HCT116 (cell line): ENCODE data around the gene EVX1. TPM values are rescaled to one million over a fixed set of nuclear protein-coding genes. Genes with fewer than 3 reads are reported as not detected.

Source experiments
- ATAC-seq: fragments of 200-7000 bp; cut with Tn5 transposase; 2 replicates; pipeline ENCODE4 v1.9.1; 2020; ENCODE audit warnings: mild to moderate bottlenecking, moderate library complexity
- BruUV-seq: library from RNA; stranded (reverse); fragments of 400-500 nt; replicated peaks from 2 replicates; lab custom pipeline; 2021; lab: Mats Ljungman, UMichigan
- CTCF ChIA-PET: fragments of 300-600 bp; sonication (Branson Sonifier 250); formaldehyde crosslinking; loops from one replicate; lab custom pipeline; 2021; ENCODE audit warnings: antibody characterized with exemption; lab: Charles Lee
- POLR2A ChIA-PET: fragments of 300-600, 350-600 bp; sonication (Branson Sonifier 250); formaldehyde crosslinking; loops from one replicate; lab custom pipeline; 2021; ENCODE audit warnings: antibody characterized with exemption; lab: Charles Lee
- RAD21 ChIA-PET, 2 experiments: fragments of 300-600 bp; sonication (Branson Sonifier 250); formaldehyde crosslinking; loops; one replicate each; lab custom pipeline; 2023; ENCODE audit warnings: low total read pairs in 2 of 2; ENCODE audit not compliant: uncharacterized antibody in 2 of 2, unreplicated experiment in 2 of 2, low non-redundant PET in 1 of 2; lab: Charles Lee
- DNase-seq: peaks from one replicate; pipeline ENCODE4 v3.0.0-alpha.2; 2010; ENCODE audit warnings: low read depth, low spot score
- H2AFZ ChIP-seq: fragments of 200-600 bp; shearing (Covaris generic), sonication (generic); 2 replicates; pipeline ENCODE4 v1.6.1; 2017; ENCODE audit warnings: low read depth, mixed run types, mixed read lengths, antibody characterized with exemption, low read length; ENCODE audit not compliant: poor library complexity, severe bottlenecking
- H3K27ac ChIP-seq: 2 replicates; pipeline ENCODE4 v1.5.1; 2012; ENCODE audit warnings: low read depth, low read length
- H3K27me3 ChIP-seq: fragments of 200-600 bp; sonication (generic); 2 replicates; pipeline ENCODE4 v1.6.1; 2016; ENCODE audit warnings: mixed run types, low read length, mixed read lengths; ENCODE audit not compliant: insufficient read depth
- H3K36me3 ChIP-seq, 2 experiments: fragments of 200-500 bp in 1 of 2; fragments of 200-600 bp in 1 of 2; sonication (Bioruptor generic) in 1 of 2; sonication (generic) in 1 of 2; 2 replicates each; pipeline versions ENCODE4 v1.5.1 to v1.6.1; 2014 to 2016; ENCODE audit warnings: low read length in 2 of 2, inconsistent platforms in 1 of 2, mixed read lengths in 1 of 2, mixed run types in 1 of 2; ENCODE audit not compliant: insufficient read depth in 2 of 2, control insufficient read depth in 1 of 2
- H3K4me1 ChIP-seq, 2 experiments: fragments of 200-600 bp in 1 of 2; sonication (generic) in 1 of 2; 2 replicates each; pipeline versions ENCODE4 v1.5.1 to v1.6.1; 2012 to 2017; ENCODE audit warnings: low read length in 2 of 2, inconsistent platforms in 1 of 2, mild to moderate bottlenecking in 1 of 2, mixed read lengths in 1 of 2, mixed run types in 1 of 2, moderate library complexity in 1 of 2; ENCODE audit not compliant: insufficient read depth in 2 of 2, control insufficient read depth in 1 of 2
- H3K4me2 ChIP-seq: fragments of 200-600 bp; sonication (generic); 2 replicates; pipeline ENCODE4 v1.6.1; 2017; ENCODE audit warnings: mixed run types, low read length, mixed read lengths
- H3K4me3 ChIP-seq, 2 experiments: fragments of 200-600 bp in 1 of 2; sonication (generic) in 1 of 2; replicated peaks in 1 of 2; 2 replicates each; pipeline ENCODE4 v1.5.1; 2011 to 2016; ENCODE audit warnings: low read length in 2 of 2, control low read depth in 1 of 2, low read depth in 1 of 2, mild to moderate bottlenecking in 1 of 2, mixed read lengths in 1 of 2, mixed run types in 1 of 2
- H3K79me2 ChIP-seq: fragments of 200-600 bp; sonication (generic); 2 replicates; pipeline ENCODE4 v1.6.1; 2017; ENCODE audit warnings: mild to moderate bottlenecking, mixed run types, low read length, moderate library complexity, mixed read lengths; ENCODE audit not compliant: insufficient read depth
- H3K9ac ChIP-seq: fragments of 200-600 bp; sonication (generic); 2 replicates; pipeline ENCODE4 v1.6.1; 2016; ENCODE audit warnings: low read length, mixed read lengths
- H3K9me2 ChIP-seq: fragments of 200-600 bp; sonication (generic), shearing (Covaris generic); 2 replicates; pipeline ENCODE4 v1.6.1; 2017; ENCODE audit warnings: mixed run types, mild to moderate bottlenecking, moderate library complexity; ENCODE audit not compliant: insufficient read depth
- H3K9me3 ChIP-seq, 2 experiments: fragments of 200-500 bp in 1 of 2; fragments of 200-600 bp in 1 of 2; sonication (Bioruptor generic) in 1 of 2; sonication (generic) in 1 of 2; 2 replicates each; pipeline ENCODE4 v1.6.1; 2014 to 2017; ENCODE audit warnings: low read length in 2 of 2, mixed read lengths in 2 of 2, inconsistent platforms in 1 of 2, low read depth in 1 of 2, mild to moderate bottlenecking in 1 of 2, mixed run types in 1 of 2, moderate library complexity in 1 of 2; ENCODE audit not compliant: control insufficient read depth in 1 of 2, insufficient read depth in 1 of 2
- H4K20me1 ChIP-seq: fragments of 200-600 bp; sonication (generic), shearing (Covaris generic); 2 replicates; pipeline ENCODE4 v1.6.1; 2017; ENCODE audit warnings: mixed run types, mild to moderate bottlenecking, moderate library complexity; ENCODE audit not compliant: insufficient read depth
- CEBPB ChIP-seq: IDR thresholded peaks from 2 replicates; pipeline ENCODE4 v1.6.1; 2012; ENCODE audit warnings: low read depth
- YY1 ChIP-seq: IDR thresholded peaks from 2 replicates; pipeline ENCODE4 v1.6.1; 2011; ENCODE audit warnings: low read length, low read depth, moderate library complexity, mild to moderate bottlenecking; ENCODE audit not compliant: insufficient replicate concordance; ENCODE audit errors: extremely low read depth
- intact Hi-C: fragments of 100-400 bp; cut with micrococcal nuclease; formaldehyde crosslinking; loops from 2 replicates; pipeline ENCODE4 v1.10.0; 2022
- total RNA-seq: library from RNA; stranded (reverse); gene quantifications from one replicate; pipeline ENCODE4 v1.2.1, GENCODE V29; 2021; ENCODE audit not compliant: unreplicated experiment
- TF ChIP-seq, protein P1 (sequence below): IDR thresholded peaks from 2 replicates; pipeline ENCODE4 v1.6.1; 2012

Gene EVX1
- total RNA-seq, 1 experiment from 2014 or later = 0.25 TPM

DNA sequence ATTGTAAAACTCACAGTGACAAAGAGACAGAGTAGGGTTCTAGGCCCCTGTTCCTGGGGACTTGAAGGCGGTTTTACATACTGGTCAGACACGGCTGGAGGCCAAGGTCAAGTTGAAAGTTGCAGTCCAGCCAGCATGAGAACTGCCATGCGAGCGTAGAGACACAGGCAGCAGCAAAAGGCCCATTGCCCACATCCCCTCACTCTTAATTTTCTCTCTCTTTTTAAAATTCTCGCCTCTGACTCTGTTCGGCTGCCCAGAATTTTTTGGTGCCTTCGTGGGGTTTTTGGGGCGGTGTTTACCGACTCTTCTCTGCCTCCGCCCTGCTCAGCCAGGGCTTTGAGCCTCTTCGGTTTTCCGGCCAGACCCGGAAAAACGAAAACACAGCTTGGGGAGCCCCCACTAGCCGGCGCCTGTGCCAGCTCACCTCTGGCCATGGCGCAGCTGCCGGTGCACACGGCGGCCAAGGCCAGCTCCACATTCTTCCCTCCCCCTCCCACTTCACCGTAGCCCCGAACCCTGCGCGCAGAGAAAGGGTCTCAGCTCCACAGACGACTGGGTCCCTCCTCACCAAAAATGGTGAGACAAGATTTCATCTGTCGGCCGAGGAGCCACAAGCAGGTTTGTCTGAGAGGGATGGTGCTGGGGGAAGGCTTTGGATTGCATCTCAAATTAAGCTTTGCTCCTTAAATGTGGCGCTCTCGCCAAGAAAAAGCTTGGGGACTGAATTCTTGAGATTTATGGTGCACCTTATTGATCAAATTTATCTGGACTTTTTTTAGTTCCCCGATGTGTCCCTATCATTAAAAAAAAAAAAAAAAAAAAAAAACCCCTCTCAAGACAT is 40.4 kb upstream of the EVX1 start:
- H3K9me3 ChIP-seq = no peaks in the 10 kb centered on the region
- no peak for ATAC-seq
- H2AFZ ChIP-seq = no peak overlapping the region
- intact Hi-C loops = no loop called here
- no peak overlapping the region for H3K4me2 ChIP-seq
- CTCF ChIA-PET = no interaction called here
- TF ChIP-seq YY1 = no peak
- TF ChIP-seq, all 23 proteins: peak for 0
- Histone ChIP-seq H4K20me1 (no peaks in the 10 kb centered on the region), H3K79me2 (no peaks in the 10 kb centered on the region), H3K36me3 (no peaks in the 10 kb centered on the region), H3K4me1 (peaks cover 0 to 24% of the 10 kb centered on the region in 2 experiments; a peak in 3 of 4 replicates), H3K27ac (no peak overlapping the region), H3K9ac (no peak overlapping the region), H3K9me2 (no peaks in the 10 kb centered on the region), H3K4me3 (no peak overlapping the region), H3K27me3 (no peaks in the 10 kb centered on the region)
- DNase-seq = no peak
- RAD21 ChIA-PET = interaction anchor here in 1 of 2 experiments (0.7 kb wide), 1 partner anchor 772 kb away, joined by 6 read pairs; no protein-coding TSS in a partner anchor
- POLR2A ChIA-PET = no interaction called here
- BruUV-seq = no TSS peak

DNA sequence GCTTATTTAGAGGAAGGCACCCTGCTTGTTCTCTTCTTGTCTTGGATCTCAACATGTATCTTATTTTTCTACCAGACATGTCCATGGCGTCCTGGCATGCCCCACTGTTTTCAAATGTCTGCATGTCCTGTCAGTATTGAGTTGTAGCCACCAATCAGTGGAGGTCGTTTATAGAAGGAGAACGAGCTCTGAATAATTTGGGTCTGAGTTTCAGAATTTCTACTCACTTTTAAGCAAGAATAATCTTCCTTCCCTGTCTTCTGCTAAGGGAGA is 39.8 kb upstream of the EVX1 start:
- TF ChIP-seq, protein P1, sequence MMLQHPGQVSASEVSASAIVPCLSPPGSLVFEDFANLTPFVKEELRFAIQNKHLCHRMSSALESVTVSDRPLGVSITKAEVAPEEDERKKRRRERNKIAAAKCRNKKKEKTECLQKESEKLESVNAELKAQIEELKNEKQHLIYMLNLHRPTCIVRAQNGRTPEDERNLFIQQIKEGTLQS = no peak
- no peak for TF ChIP-seq CEBPB
- CTCF ChIA-PET = no interaction called here
- H3K4me3 ChIP-seq = no peak overlapping the region

More for the DNA sequence above, 39.8 kb upstream of the EVX1 start:
- Histone ChIP-seq H3K4me1 (peaks cover 0 to 24% of the 10 kb centered on the region in 2 experiments; a peak in 3 of 4 replicates), H3K36me3 (no peaks in the 10 kb centered on the region), H3K27ac (no peak overlapping the region), H3K9me2 (no peaks in the 10 kb centered on the region), H2AFZ (no peak overlapping the region), H3K79me2 (no peaks in the 10 kb centered on the region), H3K9ac (no peak overlapping the region), H3K27me3 (no peaks in the 10 kb centered on the region), H4K20me1 (no peaks in the 10 kb centered on the region), H3K4me2 (no peak overlapping the region), H3K9me3 (no peaks in the 10 kb centered on the region)
- ChIA-PET RAD21 (interaction anchor here in 1 of 2 experiments (0.7 kb wide), 1 partner anchor 772 kb away, joined by 6 read pairs; no protein-coding TSS in a partner anchor), POLR2A (no interaction called here)
- intact Hi-C loops = no loop called here
- BruUV-seq = no TSS peak
- ATAC-seq = no peak
- DNase-seq = no peak
